AG09319 (cell line): ENCODE data around the gene NCOR1.
"Not testable (repeated sequence)": the region's sequence is repeated elsewhere in the genome, so short reads cannot be mapped to it uniquely, and the experiment has no call there.

ENCODE experiments used
- DNase-seq: peaks from one replicate; pipeline ENCODE4 v3.0.0-alpha.2; 2010; ENCODE audit warnings: low read depth; ENCODE audit errors: extremely low read depth
- CTCF ChIP-seq: IDR thresholded peaks from 2 replicates; pipeline ENCODE4 v1.5.1; 2011; ENCODE audit warnings: low read depth, mild to moderate bottlenecking, inconsistent platforms, low read length, moderate library complexity

NCOR1 gene

GRCh38 chr17:16239931-16240330, 24.6 kb upstream of the NCOR1 start:
- no peak for DNase-seq
- no peak for TF ChIP-seq CTCF

- no peak for DNase-seq
- TF ChIP-seq CTCF = no peak
These were observed 17.1 kb upstream of the NCOR1 start for GRCh38 chr17:16232391-16232790.

- DNase-seq = not testable (repeated sequence)
These were observed 14.7 kb upstream of the NCOR1 start for GRCh38 chr17:16229912-16230561.

GRCh38 chr17:16222406-16222805, 7.1 kb upstream of the NCOR1 start:
- no peak for DNase-seq
- no peak for TF ChIP-seq CTCF

- no peak for TF ChIP-seq CTCF
- DNase-seq = peak; percentile 89
These were observed 1.8 kb upstream of the NCOR1 start, which contains the start of gene PIGL for GRCh38 chr17:16217002-16217635. TSS of gene PIGL (plus strand) at chr17:16217210. CDS start at chr17:16217227, 17 bp downstream.

GRCh38 chr17:16216341-16217001, 1.1 kb upstream of the NCOR1 start:
- not testable (repeated sequence) for DNase-seq

- no peak for TF ChIP-seq CTCF
- DNase-seq = no peak
These were observed 607 bp upstream of the NCOR1 start for GRCh38 chr17:16215965-16216316.

GRCh38 chr17:16215002-16215272, 397 bp downstream of the NCOR1 start:
- DNase-seq = no peak
- no peak for TF ChIP-seq CTCF
